ENCODE results near the gene PDGFC. TPM values are rescaled to one million over a fixed set of nuclear protein-coding genes. Genes with fewer than 3 reads are reported as not detected.

Gene PDGFC
- total and polyA plus RNA-seq, 2 of the 8 experiments (the other 6 are each of a cell fraction or from before 2014, with no cell fraction given) = 0.65 to 2.7 TPM

- no peak for TF ChIP-seq TEAD4 (IDR thresholded peaks at IDR 0.05; ENCODE audit: low read depth, low read length)
Measured at GRCh38 chr4:156894234-156894633, 77.4 kb downstream of the PDGFC start (continued).

- H2BK15ac ChIP-seq (ENCODE audit: low read length) = no peak overlapping the region
- H2AFZ ChIP-seq (ENCODE audit: low read length) = no peak overlapping the region
- H3K23me2 ChIP-seq (ENCODE audit: low read depth, low read length) = no peaks in the 10 kb centered on the region
- H3K14ac ChIP-seq (ENCODE audit: insufficient read length) = no peak overlapping the region
- H3K4me2 ChIP-seq (ENCODE audit: insufficient read depth in 1 of 2, low read depth in 2 of 2, low read length in 2 of 2) = no peak overlapping the region
- 95% methylated on average over 2 of the region's 2 CpGs; no CpG with 5 or more reads in 1 of the 2 experiments for WGBS, 2 experiments (ENCODE audit: extremely low coverage in 1 of 2, insufficient coverage in 1 of 2, insufficient read length in 1 of 2, insufficient replicate concordance in 2 of 2, low coverage in 1 of 2, low lambda C conversion rate in 2 of 2, missing lambda C conversion rate in 1 of 2)
- no peak overlapping the region for H2BK5ac ChIP-seq (ENCODE audit: low read depth, low read length)
- no peaks in the 10 kb centered on the region for H3K9me3 ChIP-seq (ENCODE audit: insufficient read depth in 2 of 2, low read depth in 1 of 2, low read length in 1 of 2)
- no peaks in the 10 kb centered on the region; a peak in 1 of 8 replicates for H3K36me3 ChIP-seq (ENCODE audit: control insufficient read depth in 2 of 4, insufficient read depth in 4 of 4, low read length in 3 of 4)
- no peak overlapping the region for H2BK12ac ChIP-seq (ENCODE audit: low read depth, low read length)
- H3K23ac ChIP-seq (ENCODE audit: insufficient read length) = no peak overlapping the region
- no peak overlapping the region for H3K18ac ChIP-seq (ENCODE audit: extremely low read depth, low read length)
- H3K27me3 ChIP-seq (replicated peaks in 1 of 4; ENCODE audit: control insufficient read depth in 3 of 4, extremely low read depth in 1 of 4, insufficient read depth in 3 of 4, low read length in 3 of 4) = no peaks in the 10 kb centered on the region
- ChIA-PET POLR2A (ENCODE audit: partially characterized antibody) (no interaction called here), CTCF (ENCODE audit: partially characterized antibody) (no interaction called here)
- DNase-seq (ENCODE audit: low read depth in 1 of 2, low spot score in 2 of 2) = no peak
- no peaks in the 10 kb centered on the region for H4K20me1 ChIP-seq (replicated peaks in 1 of 2; ENCODE audit: control insufficient read depth in 1 of 2, insufficient read depth in 2 of 2, low read length in 2 of 2)
- H3K9ac ChIP-seq (replicated peaks in 1 of 4; ENCODE audit: extremely low read depth in 1 of 4, low read depth in 3 of 4, low read length in 3 of 4) = no peak overlapping the region
- FAIRE-seq = no peak
- no peaks in the 10 kb centered on the region for H3K79me1 ChIP-seq (ENCODE audit: low read depth, low read length)
- H3K4me1 ChIP-seq (replicated peaks in 1 of 4; ENCODE audit: control insufficient read depth in 3 of 4, insufficient read depth in 4 of 4, low read length in 3 of 4) = no peaks in the 10 kb centered on the region
- H3K79me2 ChIP-seq (ENCODE audit: control insufficient read depth in 1 of 2, insufficient read depth in 2 of 2, low read length in 2 of 2) = no peaks in the 10 kb centered on the region
- H3K4ac ChIP-seq (replicated peaks; ENCODE audit: insufficient read length, low read depth, low read length) = no peak overlapping the region
- no peak overlapping the region for H4K91ac ChIP-seq (replicated peaks; ENCODE audit: insufficient read length, low read length)
- H3K56ac ChIP-seq (replicated peaks; ENCODE audit: insufficient read length, low read depth, low read length) = no peak overlapping the region
- no peak overlapping the region for H2AK5ac ChIP-seq (ENCODE audit: low read depth, low read length)
- no peak overlapping the region for H4K8ac ChIP-seq (ENCODE audit: extremely low read depth, insufficient read depth, low read length)
- H2BK120ac ChIP-seq (replicated peaks; ENCODE audit: low read depth, low read length) = no peak overlapping the region
- H2BK20ac ChIP-seq (ENCODE audit: low read length) = no peak overlapping the region
- H3K27ac ChIP-seq (ENCODE audit: low read depth, low read length) = no peak overlapping the region
- no peak overlapping the region for H3K4me3 ChIP-seq (ENCODE audit: extremely low read depth in 1 of 4, insufficient read depth in 2 of 4, low read depth in 3 of 4, low read length in 4 of 4)
- no peak overlapping the region for H4K5ac ChIP-seq (ENCODE audit: insufficient read length, low read depth, low read length)
- no peak for TF ChIP-seq ATF3 (IDR thresholded peaks at IDR 0.05; ENCODE audit: insufficient read depth, low read depth, low read length)
- TF ChIP-seq BCL11A (IDR thresholded peaks at IDR 0.05; ENCODE audit: low read depth in 2 of 2, low read length in 2 of 2) = no peak
- no peak for TF ChIP-seq TBP (IDR thresholded peaks at IDR 0.05; ENCODE audit: low read depth, low read length)
- TF ChIP-seq SRF (IDR thresholded peaks at IDR 0.05; ENCODE audit: low read depth, low read length) = no peak
- no peak for TF ChIP-seq CTCF (IDR thresholded peaks at IDR 0.05; ENCODE audit: control extremely low read depth in 1 of 3, insufficient read depth in 1 of 3, low read depth in 1 of 3, low read length in 3 of 3)
- TF ChIP-seq MAFK (IDR thresholded peaks at IDR 0.05; ENCODE audit: low read depth, low read length) = no peak
- TF ChIP-seq YY1 (IDR thresholded peaks at IDR 0.05; ENCODE audit: low read depth, low read length) = no peak
- no peak for TF ChIP-seq SIRT6 (IDR thresholded peaks at IDR 0.05; ENCODE audit: low read length)
- no peak for TF ChIP-seq SP4 (IDR thresholded peaks at IDR 0.05; ENCODE audit: low read length)
Measured at GRCh38 chr4:156892805-156893204, 78.8 kb downstream of the PDGFC start.
